Upper lobe of left lung (tissue), 6 donors: Measurements from ENCODE around the gene DOCK1. TPM values are rescaled to one million over a fixed set of nuclear protein-coding genes. Genes with fewer than 3 reads are reported as not detected.

Experiments used
- ATAC-seq, 2 donors: fragments of 200-7000 bp; cut with Tn5 transposase; one replicate each; pipeline ENCODE4 v1.9.1; 2022; ENCODE audit warnings: mild to moderate bottlenecking in 2 of 2, moderate library complexity in 2 of 2; ENCODE audit not compliant: low FRiP score in 2 of 2
- DNase-seq, 2 donors: peaks; one replicate each; pipeline ENCODE4 v3.0.0-alpha.2; 2019 to 2020
- H3K27ac ChIP-seq, 4 donors: fragments of 200-600 bp; sonication (generic); one replicate each; pipeline ENCODE4 v1.5.1; 2016 to 2019
- H3K27me3 ChIP-seq, 4 donors: fragments of 200-600 bp; sonication (generic); one replicate each; pipeline ENCODE4 v1.5.1; 2017 to 2019
- H3K36me3 ChIP-seq, 4 donors: fragments of 200-600 bp; sonication (generic); one replicate each; pipeline ENCODE4 v1.5.1; 2016 to 2019
- H3K4me1 ChIP-seq, 4 donors: fragments of 200-600 bp; sonication (generic); one replicate each; pipeline ENCODE4 v1.5.1; 2018 to 2019
- H3K4me3 ChIP-seq, 4 donors: fragments of 200-600 bp; sonication (generic); one replicate each; pipeline ENCODE4 v1.5.1; 2017 to 2019; ENCODE audit warnings: mild to moderate bottlenecking in 2 of 4, moderate library complexity in 1 of 4
- H3K9me3 ChIP-seq, 4 donors: fragments of 200-600 bp; sonication (generic); one replicate each; pipeline ENCODE4 v1.5.1; 2018 to 2019
- EP300 ChIP-seq, 4 donors: sonication (generic); formaldehyde crosslinking; IDR thresholded peaks; one replicate each; pipeline ENCODE4 v1.5.1; 2017; ENCODE audit warnings: antibody characterized with exemption in 4 of 4, control low read depth in 2 of 4
- POLR2A ChIP-seq, 4 donors: fragments of 450-650 bp; IDR thresholded peaks; one replicate each; pipeline ENCODE4 v1.5.1; 2016 to 2017; ENCODE audit warnings: antibody characterized with exemption in 4 of 4, mild to moderate bottlenecking in 2 of 4
- POLR2AphosphoS5 ChIP-seq, 2 donors: sonication (generic); formaldehyde crosslinking; IDR thresholded peaks; one replicate each; pipeline ENCODE4 v1.5.1; 2017; ENCODE audit warnings: antibody characterized with exemption in 2 of 2
- WGBS, 2 donors: methylation state at CpG; one replicate each; pipeline ENCODE4 v1.1.5; 2017 to 2018; 5-methylcytosine and 5-hydroxymethylcytosine counted together
- total RNA-seq, 6 donors: library from RNA; depleted of rRNA in 4 of 6; stranded (reverse); fragments of >200 nt in 4 of 6; gene quantifications; one replicate each; pipeline versions ENCODE4 v1.1.0 to v1.2.1, GENCODE V29; 2016 to 2021
- TF ChIP-seq, protein P1 (sequence below), 6 experiments: fragments of 450-650 bp in 4 of 6; fragments of 200-600 bp in 2 of 6; sonication (generic) in 2 of 6; IDR thresholded peaks; one replicate each; pipeline ENCODE4 v1.5.1; 2016 to 2019; ENCODE audit warnings: antibody characterized with exemption in 6 of 6
- donor health status: DM: no; HTN: no; CAD: no; lungs with moderate emphysema.
- donor health status: DM: no; HTN: yes; CAD: no; lungs with severe emphysema.

The DOCK1 gene
- total RNA-seq, 6 donors from 2014 or later = 37.5 to 63.9 (median 45.8) TPM

DNA sequence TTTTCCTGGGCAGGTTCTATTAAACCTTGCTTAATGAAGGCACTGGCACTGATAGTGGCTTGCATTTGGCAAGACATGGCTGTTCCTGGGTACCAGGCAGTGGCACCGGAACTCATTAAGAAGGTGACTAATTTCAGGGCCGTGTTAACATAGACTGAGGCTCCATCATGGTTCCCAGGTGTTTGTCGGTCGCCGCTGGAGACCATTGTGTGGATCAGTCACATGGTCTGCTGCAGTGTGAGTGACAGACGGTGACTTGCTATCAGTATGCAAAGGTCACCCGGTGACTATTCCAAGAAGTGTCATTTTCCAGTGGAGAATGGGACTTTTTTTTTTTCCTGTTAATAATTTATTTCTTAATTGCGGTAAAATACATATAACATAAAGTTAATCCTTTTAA, 184.9 kb downstream of the DOCK1 start:
- no peak overlapping the region for H3K27ac ChIP-seq
- H3K4me1 ChIP-seq = no peaks in the 10 kb centered on the region
- no peaks in the 10 kb centered on the region for H3K27me3 ChIP-seq
- no peaks in the 10 kb centered on the region for H3K9me3 ChIP-seq
- no peak overlapping the region for H3K4me3 ChIP-seq
- no peak for TF ChIP-seq POLR2A (IDR thresholded peaks at IDR 0.05)
- no peak for ATAC-seq
- no peak for DNase-seq
- H3K36me3 ChIP-seq = peaks cover 0 to 4% (median 2%) of the 10 kb centered on the region in 4 donors
- WGBS, 2 donors = 90 to 94% methylated on average over 8 of the region's 8 CpGs

DNA sequence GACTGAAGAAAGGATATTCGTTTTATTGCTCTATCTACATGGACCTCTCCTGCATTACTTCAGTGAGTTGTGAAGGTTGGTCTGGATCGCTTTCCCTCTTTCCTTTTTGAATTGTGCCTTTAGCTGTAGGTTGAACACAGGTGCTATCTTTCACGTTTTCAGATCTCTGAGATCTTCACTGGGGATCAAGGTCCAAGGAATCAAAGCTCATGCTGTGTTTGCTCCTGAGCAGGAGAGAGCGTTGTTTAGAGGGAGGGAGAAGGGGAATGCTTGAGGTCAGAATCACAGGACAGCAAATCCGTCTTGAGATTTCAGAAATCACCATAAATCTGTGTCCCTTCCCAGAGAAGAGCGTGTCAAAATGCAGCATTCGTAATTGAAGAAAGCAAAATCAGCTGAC, 186.1 kb downstream of the DOCK1 start:
- no peak overlapping the region for H3K4me3 ChIP-seq
- H3K27me3 ChIP-seq = no peaks in the 10 kb centered on the region
- H3K9me3 ChIP-seq = no peaks in the 10 kb centered on the region

GRCh38 chr10:127092916-127093315, 187.7 kb downstream of the DOCK1 start:
- 84 to 87% methylated on average over 9 of the region's 9 CpGs for WGBS, 2 donors
- H3K36me3 ChIP-seq = peaks cover 0 to 8% (median 0%) of the 10 kb centered on the region in 4 donors
- H3K27ac ChIP-seq = no peak overlapping the region
- ATAC-seq = no peak
- H3K9me3 ChIP-seq = no peaks in the 10 kb centered on the region
- TF ChIP-seq EP300 (IDR thresholded peaks at IDR 0.05) = no peak
- TF ChIP-seq POLR2AphosphoS5 (IDR thresholded peaks at IDR 0.05) = no peak
- TF ChIP-seq POLR2A (IDR thresholded peaks at IDR 0.05) = no peak
- TF ChIP-seq, protein P1, sequence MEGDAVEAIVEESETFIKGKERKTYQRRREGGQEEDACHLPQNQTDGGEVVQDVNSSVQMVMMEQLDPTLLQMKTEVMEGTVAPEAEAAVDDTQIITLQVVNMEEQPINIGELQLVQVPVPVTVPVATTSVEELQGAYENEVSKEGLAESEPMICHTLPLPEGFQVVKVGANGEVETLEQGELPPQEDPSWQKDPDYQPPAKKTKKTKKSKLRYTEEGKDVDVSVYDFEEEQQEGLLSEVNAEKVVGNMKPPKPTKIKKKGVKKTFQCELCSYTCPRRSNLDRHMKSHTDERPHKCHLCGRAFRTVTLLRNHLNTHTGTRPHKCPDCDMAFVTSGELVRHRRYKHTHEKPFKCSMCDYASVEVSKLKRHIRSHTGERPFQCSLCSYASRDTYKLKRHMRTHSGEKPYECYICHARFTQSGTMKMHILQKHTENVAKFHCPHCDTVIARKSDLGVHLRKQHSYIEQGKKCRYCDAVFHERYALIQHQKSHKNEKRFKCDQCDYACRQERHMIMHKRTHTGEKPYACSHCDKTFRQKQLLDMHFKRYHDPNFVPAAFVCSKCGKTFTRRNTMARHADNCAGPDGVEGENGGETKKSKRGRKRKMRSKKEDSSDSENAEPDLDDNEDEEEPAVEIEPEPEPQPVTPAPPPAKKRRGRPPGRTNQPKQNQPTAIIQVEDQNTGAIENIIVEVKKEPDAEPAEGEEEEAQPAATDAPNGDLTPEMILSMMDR (IDR thresholded peaks at IDR 0.05) = no peak
- H3K4me1 ChIP-seq = no peaks in the 10 kb centered on the region
- DNase-seq = no peak
- no peaks in the 10 kb centered on the region for H3K27me3 ChIP-seq
- H3K4me3 ChIP-seq = no peak overlapping the region

More for the DNA sequence above, 186.1 kb downstream of the DOCK1 start:
- 90 to 96% methylated on average over 7 of the region's 7 CpGs for WGBS, 2 donors
- Histone ChIP-seq H3K4me1 (no peaks in the 10 kb centered on the region), H3K36me3 (peaks cover 0 to 8% (median 2%) of the 10 kb centered on the region in 4 donors), H3K27ac (no peak overlapping the region)
- ATAC-seq = no peak
- no peak for TF ChIP-seq POLR2A (IDR thresholded peaks at IDR 0.05)
- TF ChIP-seq POLR2AphosphoS5 (IDR thresholded peaks at IDR 0.05) = no peak
- no peak for TF ChIP-seq EP300 (IDR thresholded peaks at IDR 0.05)
- TF ChIP-seq, protein P1 (IDR thresholded peaks at IDR 0.05) = no peak
- DNase-seq = no peak

- Histone ChIP-seq H3K4me3 (no peak overlapping the region), H3K36me3 (peaks cover 0 to 12% (median 0%) of the 10 kb centered on the region in 4 donors), H3K27ac (no peak overlapping the region), H3K9me3 (no peaks in the 10 kb centered on the region), H3K27me3 (no peaks in the 10 kb centered on the region), H3K4me1 (no peaks in the 10 kb centered on the region)
- no peak for ATAC-seq
- no peak for DNase-seq
- TF ChIP-seq EP300 (IDR thresholded peaks at IDR 0.05) (no peak), POLR2A (IDR thresholded peaks at IDR 0.05) (no peak), POLR2AphosphoS5 (IDR thresholded peaks at IDR 0.05) (no peak)
- TF ChIP-seq, protein P1 (IDR thresholded peaks at IDR 0.05) = no peak
- 92 to 95% methylated on average over 4 of the region's 4 CpGs for WGBS, 2 donors
Observed at GRCh38 chr10:127094984-127095383, 189.8 kb downstream of the DOCK1 start.

- no peaks in the 10 kb centered on the region for H3K4me1 ChIP-seq
- H3K36me3 ChIP-seq = peaks cover 0 to 12% (median 3%) of the 10 kb centered on the region in 4 donors
- WGBS, 2 donors = 87 to 89% methylated on average over 10 of the region's 10 CpGs
- no peaks in the 10 kb centered on the region for H3K9me3 ChIP-seq
- TF ChIP-seq POLR2A (IDR thresholded peaks at IDR 0.05) = no peak
- TF ChIP-seq POLR2AphosphoS5 (IDR thresholded peaks at IDR 0.05) = no peak
- TF ChIP-seq, protein P1 (IDR thresholded peaks at IDR 0.05) = no peak
- no peak for TF ChIP-seq EP300 (IDR thresholded peaks at IDR 0.05)
- no peaks in the 10 kb centered on the region for H3K27me3 ChIP-seq
- ATAC-seq (no peak), DNase-seq (no peak)
- H3K4me3 ChIP-seq = no peak overlapping the region
- no peak overlapping the region for H3K27ac ChIP-seq
Observed at GRCh38 chr10:127100983-127101615, 195.9 kb downstream of the DOCK1 start.
